HCT116 (cell line): ENCODE measurements around the gene DDRGK1. TPM values are rescaled to one million over a fixed set of nuclear protein-coding genes. Genes with fewer than 3 reads are reported as not detected.

Experiments
- ATAC-seq: fragments of 200-7000 bp; cut with Tn5 transposase; 2 replicates; pipeline ENCODE4 v1.9.1; 2020; ENCODE audit warnings: mild to moderate bottlenecking, moderate library complexity
- BruUV-seq: library from RNA; stranded (reverse); fragments of 400-500 nt; replicated peaks from 2 replicates; lab custom pipeline; 2021; lab: Mats Ljungman, UMichigan
- CTCF ChIA-PET: fragments of 300-600 bp; sonication (Branson Sonifier 250); formaldehyde crosslinking; loops from one replicate; lab custom pipeline; 2021; ENCODE audit warnings: antibody characterized with exemption; lab: Charles Lee
- POLR2A ChIA-PET: fragments of 300-600, 350-600 bp; sonication (Branson Sonifier 250); formaldehyde crosslinking; loops from one replicate; lab custom pipeline; 2021; ENCODE audit warnings: antibody characterized with exemption; lab: Charles Lee
- RAD21 ChIA-PET, 2 experiments: fragments of 300-600 bp; sonication (Branson Sonifier 250); formaldehyde crosslinking; loops; one replicate each; lab custom pipeline; 2023; ENCODE audit warnings: low total read pairs in 2 of 2; ENCODE audit not compliant: uncharacterized antibody in 2 of 2, unreplicated experiment in 2 of 2, low non-redundant PET in 1 of 2; lab: Charles Lee
- DNase-seq: peaks from one replicate; pipeline ENCODE4 v3.0.0-alpha.2; 2010; ENCODE audit warnings: low read depth, low spot score
- H2AFZ ChIP-seq: fragments of 200-600 bp; shearing (Covaris generic), sonication (generic); 2 replicates; pipeline ENCODE4 v1.6.1; 2017; ENCODE audit warnings: low read depth, mixed run types, mixed read lengths, antibody characterized with exemption, low read length; ENCODE audit not compliant: poor library complexity, severe bottlenecking
- H3K27ac ChIP-seq: 2 replicates; pipeline ENCODE4 v1.5.1; 2012; ENCODE audit warnings: low read depth, low read length
- H3K27me3 ChIP-seq: fragments of 200-600 bp; sonication (generic); 2 replicates; pipeline ENCODE4 v1.6.1; 2016; ENCODE audit warnings: mixed run types, low read length, mixed read lengths; ENCODE audit not compliant: insufficient read depth
- H3K36me3 ChIP-seq, 2 experiments: fragments of 200-500 bp in 1 of 2; fragments of 200-600 bp in 1 of 2; sonication (Bioruptor generic) in 1 of 2; sonication (generic) in 1 of 2; 2 replicates each; pipeline versions ENCODE4 v1.5.1 to v1.6.1; 2014 to 2016; ENCODE audit warnings: low read length in 2 of 2, inconsistent platforms in 1 of 2, mixed read lengths in 1 of 2, mixed run types in 1 of 2; ENCODE audit not compliant: insufficient read depth in 2 of 2, control insufficient read depth in 1 of 2
- H3K4me1 ChIP-seq, 2 experiments: fragments of 200-600 bp in 1 of 2; sonication (generic) in 1 of 2; 2 replicates each; pipeline versions ENCODE4 v1.5.1 to v1.6.1; 2012 to 2017; ENCODE audit warnings: low read length in 2 of 2, inconsistent platforms in 1 of 2, mild to moderate bottlenecking in 1 of 2, mixed read lengths in 1 of 2, mixed run types in 1 of 2, moderate library complexity in 1 of 2; ENCODE audit not compliant: insufficient read depth in 2 of 2, control insufficient read depth in 1 of 2
- H3K4me2 ChIP-seq: fragments of 200-600 bp; sonication (generic); 2 replicates; pipeline ENCODE4 v1.6.1; 2017; ENCODE audit warnings: mixed run types, low read length, mixed read lengths
- H3K4me3 ChIP-seq, 2 experiments: fragments of 200-600 bp in 1 of 2; sonication (generic) in 1 of 2; replicated peaks in 1 of 2; 2 replicates each; pipeline ENCODE4 v1.5.1; 2011 to 2016; ENCODE audit warnings: low read length in 2 of 2, control low read depth in 1 of 2, low read depth in 1 of 2, mild to moderate bottlenecking in 1 of 2, mixed read lengths in 1 of 2, mixed run types in 1 of 2
- H3K79me2 ChIP-seq: fragments of 200-600 bp; sonication (generic); 2 replicates; pipeline ENCODE4 v1.6.1; 2017; ENCODE audit warnings: mild to moderate bottlenecking, mixed run types, low read length, moderate library complexity, mixed read lengths; ENCODE audit not compliant: insufficient read depth
- H3K9ac ChIP-seq: fragments of 200-600 bp; sonication (generic); 2 replicates; pipeline ENCODE4 v1.6.1; 2016; ENCODE audit warnings: low read length, mixed read lengths
- H3K9me2 ChIP-seq: fragments of 200-600 bp; sonication (generic), shearing (Covaris generic); 2 replicates; pipeline ENCODE4 v1.6.1; 2017; ENCODE audit warnings: mixed run types, mild to moderate bottlenecking, moderate library complexity; ENCODE audit not compliant: insufficient read depth
- H3K9me3 ChIP-seq, 2 experiments: fragments of 200-500 bp in 1 of 2; fragments of 200-600 bp in 1 of 2; sonication (Bioruptor generic) in 1 of 2; sonication (generic) in 1 of 2; 2 replicates each; pipeline ENCODE4 v1.6.1; 2014 to 2017; ENCODE audit warnings: low read length in 2 of 2, mixed read lengths in 2 of 2, inconsistent platforms in 1 of 2, low read depth in 1 of 2, mild to moderate bottlenecking in 1 of 2, mixed run types in 1 of 2, moderate library complexity in 1 of 2; ENCODE audit not compliant: control insufficient read depth in 1 of 2, insufficient read depth in 1 of 2
- H4K20me1 ChIP-seq: fragments of 200-600 bp; sonication (generic), shearing (Covaris generic); 2 replicates; pipeline ENCODE4 v1.6.1; 2017; ENCODE audit warnings: mixed run types, mild to moderate bottlenecking, moderate library complexity; ENCODE audit not compliant: insufficient read depth
- CBX3 ChIP-seq: IDR thresholded peaks from 2 replicates; pipeline ENCODE4 v1.6.1; 2012; ENCODE audit warnings: low read depth
- EGR1 ChIP-seq: IDR thresholded peaks from 2 replicates; pipeline ENCODE4 v1.6.1; 2012; ENCODE audit warnings: low read depth
- ELF1 ChIP-seq: IDR thresholded peaks from 2 replicates; pipeline ENCODE4 v1.6.1; 2012; ENCODE audit warnings: low read depth, borderline replicate concordance
- JUND ChIP-seq: IDR thresholded peaks from 2 replicates; pipeline ENCODE4 v1.6.1; 2012
- POLR2A ChIP-seq: IDR thresholded peaks from 2 replicates; pipeline ENCODE4 v1.7.0; 2011; ENCODE audit warnings: borderline replicate concordance; ENCODE audit not compliant: insufficient read depth, insufficient read length; ENCODE audit errors: extremely low read depth
- POLR2AphosphoS5 ChIP-seq: IDR thresholded peaks from 2 replicates; pipeline ENCODE4 v1.6.1; 2011; ENCODE audit warnings: mild to moderate bottlenecking, low read depth, low read length, moderate library complexity
- RAD21 ChIP-seq: IDR thresholded peaks from 2 replicates; pipeline ENCODE4 v1.6.1; 2012; ENCODE audit warnings: low read depth, mild to moderate bottlenecking
- SIN3A ChIP-seq: IDR thresholded peaks from 2 replicates; pipeline ENCODE4 v1.6.1; 2012; ENCODE audit warnings: low read depth
- SP1 ChIP-seq: IDR thresholded peaks from 2 replicates; pipeline ENCODE4 v1.6.1; 2012; ENCODE audit warnings: low read depth
- SRF ChIP-seq: IDR thresholded peaks from 2 replicates; pipeline ENCODE4 v1.6.1; 2012; ENCODE audit warnings: low read depth
- ZFX ChIP-seq: fragments of 450-650 bp; IDR thresholded peaks from 2 replicates; pipeline ENCODE4 v1.6.1; 2017
- intact Hi-C: fragments of 100-400 bp; cut with micrococcal nuclease; formaldehyde crosslinking; loops from 2 replicates; pipeline ENCODE4 v1.10.0; 2022
- total RNA-seq: library from RNA; stranded (reverse); gene quantifications from one replicate; pipeline ENCODE4 v1.2.1, GENCODE V29; 2021; ENCODE audit not compliant: unreplicated experiment
- TF ChIP-seq, protein P1 (sequence below): IDR thresholded peaks from 2 replicates; pipeline ENCODE4 v1.6.1; 2012
- TF ChIP-seq, protein P2 (sequence below): IDR thresholded peaks from 2 replicates; pipeline ENCODE4 v1.6.1; 2012
- TF ChIP-seq, protein P3 (sequence below): IDR thresholded peaks from 2 replicates; pipeline ENCODE4 v1.6.1; 2012; ENCODE audit warnings: low read depth

Gene DDRGK1
- total RNA-seq, 1 experiment from 2014 or later, result 45.8 TPM

DNA sequence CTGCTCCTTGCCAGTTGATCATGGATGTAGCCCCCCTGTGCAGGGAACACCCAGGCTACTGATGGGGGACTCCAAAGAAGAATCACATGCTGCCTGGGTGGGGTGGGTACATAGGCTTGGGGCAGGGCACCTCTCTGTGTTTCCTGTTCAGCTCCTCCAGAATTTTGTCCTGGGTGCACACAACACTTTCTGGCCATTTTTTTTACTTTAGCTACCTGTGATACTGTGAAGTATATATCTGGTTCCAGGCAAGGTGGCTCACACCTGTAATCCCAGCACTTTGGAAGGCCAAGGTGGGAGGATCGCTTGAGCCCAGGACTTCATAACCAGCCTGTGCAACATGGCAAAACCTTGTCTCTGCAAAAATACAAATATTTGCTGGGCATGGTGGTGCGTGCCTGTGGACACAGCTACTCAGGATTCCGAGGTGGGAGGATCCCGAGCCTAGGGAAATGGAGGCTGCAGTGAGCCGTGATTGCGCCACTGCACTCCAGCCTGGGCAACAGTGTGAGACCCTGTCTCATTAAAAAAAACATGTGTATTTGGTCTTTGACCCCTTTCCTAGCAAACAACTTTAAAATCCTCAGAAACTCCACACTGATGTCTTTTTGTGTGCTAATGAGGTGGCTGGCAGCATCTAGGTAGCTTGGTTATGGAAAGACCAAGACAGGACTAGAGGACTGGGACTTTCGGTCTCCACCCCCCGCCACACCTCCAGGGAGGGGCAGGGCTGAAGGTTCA lies 20.4 kb upstream of the DDRGK1 start:
- no peak for DNase-seq
- CTCF ChIA-PET, result no interaction called here
- H3K4me2 ChIP-seq, result no peak overlapping the region
- no peaks in the 10 kb centered on the region for H3K9me2 ChIP-seq
- no peaks in the 10 kb centered on the region for H3K79me2 ChIP-seq
- no peak overlapping the region for H3K4me3 ChIP-seq
- TF ChIP-seq SP1 (no peak), JUND (no peak), SRF (no peak)
- TF ChIP-seq, protein P1, sequence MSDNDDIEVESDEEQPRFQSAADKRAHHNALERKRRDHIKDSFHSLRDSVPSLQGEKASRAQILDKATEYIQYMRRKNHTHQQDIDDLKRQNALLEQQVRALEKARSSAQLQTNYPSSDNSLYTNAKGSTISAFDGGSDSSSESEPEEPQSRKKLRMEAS, result no peak
- TF ChIP-seq, protein P2, sequence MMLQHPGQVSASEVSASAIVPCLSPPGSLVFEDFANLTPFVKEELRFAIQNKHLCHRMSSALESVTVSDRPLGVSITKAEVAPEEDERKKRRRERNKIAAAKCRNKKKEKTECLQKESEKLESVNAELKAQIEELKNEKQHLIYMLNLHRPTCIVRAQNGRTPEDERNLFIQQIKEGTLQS, result no peak
- TF ChIP-seq, all 23 proteins: peak for 0
- no peaks in the 10 kb centered on the region for H3K9me3 ChIP-seq
- no peak overlapping the region for H3K9ac ChIP-seq
- H4K20me1 ChIP-seq, result no peaks in the 10 kb centered on the region
- H3K36me3 ChIP-seq, result peaks cover 11 to 16% of the 10 kb centered on the region in 2 experiments; a peak in 3 of 4 replicates
- peak; percentile 39 for ATAC-seq
- RAD21 ChIA-PET, result no interaction called here
- no TSS peak for BruUV-seq
- no peak overlapping the region for H2AFZ ChIP-seq
- H3K27ac ChIP-seq, result no peak overlapping the region
- H3K27me3 ChIP-seq, result no peaks in the 10 kb centered on the region
- POLR2A ChIA-PET, result no interaction called here
- no peaks in the 10 kb centered on the region for H3K4me1 ChIP-seq
- intact Hi-C loops, result no loop called here

DNA sequence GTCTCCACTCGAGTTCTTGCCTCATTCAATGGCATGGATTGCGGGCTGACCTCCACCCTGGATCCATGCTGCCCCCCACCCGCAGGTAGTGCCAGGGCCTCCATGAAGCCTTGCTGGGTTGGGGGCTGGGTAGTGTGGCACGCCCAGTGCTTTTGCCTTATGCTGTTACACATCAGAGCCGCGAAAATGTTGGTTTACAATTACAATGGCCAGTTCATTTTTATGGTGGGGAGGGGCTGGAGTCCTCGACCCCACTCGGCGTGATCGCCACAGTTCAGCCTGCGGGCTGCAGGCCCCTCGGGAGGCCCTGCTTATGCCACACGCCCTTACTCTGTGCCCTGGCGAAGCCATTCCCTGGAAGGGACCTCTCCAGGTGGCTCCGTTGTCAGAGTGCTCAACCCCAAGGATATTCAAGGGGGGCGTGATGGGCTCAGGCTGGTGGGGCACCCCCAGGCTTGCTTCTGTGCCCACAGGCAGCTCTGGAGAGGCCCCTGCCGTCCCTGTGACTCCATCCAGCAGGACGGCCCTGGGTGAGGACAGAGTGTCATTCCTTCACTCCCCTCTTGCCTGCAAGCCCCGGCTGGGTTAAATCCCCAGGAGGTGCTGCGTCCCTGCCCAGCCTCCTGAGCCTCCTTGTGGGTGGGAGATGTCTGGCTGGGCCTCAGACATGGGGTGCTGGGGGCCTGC lies 19.7 kb upstream of the DDRGK1 start:
- DNase-seq, result no peak
- Histone ChIP-seq H3K9ac (no peak overlapping the region), H3K4me1 (no peaks in the 10 kb centered on the region), H3K9me2 (no peaks in the 10 kb centered on the region), H3K27me3 (no peaks in the 10 kb centered on the region), H3K36me3 (peaks cover 11 to 16% of the 10 kb centered on the region in 2 experiments; a peak in 3 of 4 replicates), H4K20me1 (no peaks in the 10 kb centered on the region), H3K4me2 (no peak overlapping the region), H3K27ac (no peak overlapping the region), H2AFZ (no peak overlapping the region), H3K79me2 (no peaks in the 10 kb centered on the region), H3K9me3 (no peaks in the 10 kb centered on the region), H3K4me3 (no peak overlapping the region)
- intact Hi-C loops, result no loop called here
- ChIA-PET POLR2A (no interaction called here), CTCF (no interaction called here), RAD21 (no interaction called here)
- ATAC-seq, result peak; percentile 9; the same call in 1 of the 2 replicates
- no peak for TF ChIP-seq ELF1
- no peak for TF ChIP-seq RAD21
- TF ChIP-seq SIN3A, result no peak
- no peak for TF ChIP-seq POLR2AphosphoS5
- no peak for TF ChIP-seq CBX3
- TF ChIP-seq EGR1, result no peak
- TF ChIP-seq SP1, result no peak
- no peak for TF ChIP-seq JUND
- TF ChIP-seq, protein P3, sequence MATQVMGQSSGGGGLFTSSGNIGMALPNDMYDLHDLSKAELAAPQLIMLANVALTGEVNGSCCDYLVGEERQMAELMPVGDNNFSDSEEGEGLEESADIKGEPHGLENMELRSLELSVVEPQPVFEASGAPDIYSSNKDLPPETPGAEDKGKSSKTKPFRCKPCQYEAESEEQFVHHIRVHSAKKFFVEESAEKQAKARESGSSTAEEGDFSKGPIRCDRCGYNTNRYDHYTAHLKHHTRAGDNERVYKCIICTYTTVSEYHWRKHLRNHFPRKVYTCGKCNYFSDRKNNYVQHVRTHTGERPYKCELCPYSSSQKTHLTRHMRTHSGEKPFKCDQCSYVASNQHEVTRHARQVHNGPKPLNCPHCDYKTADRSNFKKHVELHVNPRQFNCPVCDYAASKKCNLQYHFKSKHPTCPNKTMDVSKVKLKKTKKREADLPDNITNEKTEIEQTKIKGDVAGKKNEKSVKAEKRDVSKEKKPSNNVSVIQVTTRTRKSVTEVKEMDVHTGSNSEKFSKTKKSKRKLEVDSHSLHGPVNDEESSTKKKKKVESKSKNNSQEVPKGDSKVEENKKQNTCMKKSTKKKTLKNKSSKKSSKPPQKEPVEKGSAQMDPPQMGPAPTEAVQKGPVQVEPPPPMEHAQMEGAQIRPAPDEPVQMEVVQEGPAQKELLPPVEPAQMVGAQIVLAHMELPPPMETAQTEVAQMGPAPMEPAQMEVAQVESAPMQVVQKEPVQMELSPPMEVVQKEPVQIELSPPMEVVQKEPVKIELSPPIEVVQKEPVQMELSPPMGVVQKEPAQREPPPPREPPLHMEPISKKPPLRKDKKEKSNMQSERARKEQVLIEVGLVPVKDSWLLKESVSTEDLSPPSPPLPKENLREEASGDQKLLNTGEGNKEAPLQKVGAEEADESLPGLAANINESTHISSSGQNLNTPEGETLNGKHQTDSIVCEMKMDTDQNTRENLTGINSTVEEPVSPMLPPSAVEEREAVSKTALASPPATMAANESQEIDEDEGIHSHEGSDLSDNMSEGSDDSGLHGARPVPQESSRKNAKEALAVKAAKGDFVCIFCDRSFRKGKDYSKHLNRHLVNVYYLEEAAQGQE, result no peak
- TF ChIP-seq POLR2A, result no peak
- no peak for TF ChIP-seq ZFX
- no TSS peak for BruUV-seq
